Left ventricle myocardium inferior (tissue), 1 donor: ENCODE measurements around the gene PLAAT3. TPM values are rescaled to one million over a fixed set of nuclear protein-coding genes. Genes with fewer than 3 reads are reported as not detected.
"Not testable (repeated sequence)": the region's sequence is repeated elsewhere in the genome, so short reads cannot be mapped to it uniquely, and the experiment has no call there.

Experiments used
- DNase-seq: peaks from one replicate; pipeline ENCODE4 v3.0.0-alpha.2; 2020
- H3K27ac ChIP-seq: fragments of 200-600 bp; replicated peaks from 2 replicates; pipeline ENCODE4 v1.8.0; 2021
- H3K27me3 ChIP-seq: fragments of 200-600 bp; 2 replicates; pipeline ENCODE4 v1.8.0; 2021; ENCODE audit warnings: low read depth
- H3K36me3 ChIP-seq: fragments of 200-600 bp; 2 replicates; pipeline ENCODE4 v1.8.0; 2021
- H3K4me1 ChIP-seq: fragments of 200-600 bp; 2 replicates; pipeline ENCODE4 v1.8.0; 2021
- H3K4me3 ChIP-seq: fragments of 200-600 bp; 2 replicates; pipeline ENCODE4 v1.8.0; 2021; ENCODE audit warnings: mild to moderate bottlenecking, moderate library complexity
- H3K9me3 ChIP-seq: fragments of 200-600 bp; replicated peaks from 2 replicates; pipeline ENCODE4 v1.8.0; 2021
- CTCF ChIP-seq: fragments of 200-600 bp; IDR thresholded peaks from 2 replicates; pipeline ENCODE4 v1.8.0; 2021; ENCODE audit warnings: antibody characterized with exemption, mild to moderate bottlenecking, borderline replicate concordance
- intact Hi-C: fragments of 100-400 bp; cut with micrococcal nuclease; formaldehyde crosslinking; loops from one replicate; pipeline ENCODE4 v1.11.0; 2022
- total RNA-seq: library from RNA; stranded (reverse); fragmentation: NEBNext Ultra II Directional; extraction: Animal tissue kit (Norgen Biotek cat#: 25700); gene quantifications from one replicate; pipeline ENCODE4 v1.2.1, GENCODE V29; 2021
- donor health status: DM: no; HTN: yes; CAD: no; lungs with severe emphysema.

The PLAAT3 gene
- total RNA-seq, 1 donor from 2014 or later: 144 TPM

GRCh38 chr11:63554877-63555223 lies 59.4 kb downstream of the PLAAT3 start:
- Histone ChIP-seq H3K4me1 (peaks cover 4% of the 10 kb centered on the region), H3K4me3 (no peak overlapping the region), H3K27me3 (no peaks in the 10 kb centered on the region), H3K27ac (peak overlapping the region; percentile 42), H3K36me3 (no peaks in the 10 kb centered on the region), H3K9me3 (no peaks in the 10 kb centered on the region)
- TF ChIP-seq CTCF: no peak
- no peak for DNase-seq
- intact Hi-C loops: no loop called here

GRCh38 chr11:63553759-63554158 lies 60.5 kb downstream of the PLAAT3 start:
- Histone ChIP-seq H3K9me3 (no peaks in the 10 kb centered on the region), H3K36me3 (no peaks in the 10 kb centered on the region), H3K27ac (no peak overlapping the region), H3K27me3 (no peaks in the 10 kb centered on the region), H3K4me1 (peaks cover 4% of the 10 kb centered on the region), H3K4me3 (no peak overlapping the region)
- TF ChIP-seq CTCF: no peak
- intact Hi-C loops: no loop called here
- no peak for DNase-seq

- Histone ChIP-seq H3K27me3 (no peaks in the 10 kb centered on the region), H3K36me3 (no peaks in the 10 kb centered on the region), H3K9me3 (no peaks in the 10 kb centered on the region), H3K4me1 (peaks cover 7% of the 10 kb centered on the region), H3K4me3 (no peak overlapping the region), H3K27ac (no peak overlapping the region)
- TF ChIP-seq CTCF: no peak
- intact Hi-C loops: no loop called here
- no peak for DNase-seq
Observed at GRCh38 chr11:63552921-63553320, 61.3 kb downstream of the PLAAT3 start.

- Histone ChIP-seq H3K4me3 (no peak overlapping the region), H3K36me3 (peaks cover 5% of the 10 kb centered on the region), H3K27me3 (no peaks in the 10 kb centered on the region), H3K27ac (no peak overlapping the region), H3K4me1 (peaks cover 7% of the 10 kb centered on the region), H3K9me3 (no peaks in the 10 kb centered on the region)
- no peak for DNase-seq
- intact Hi-C loops: no loop called here
- TF ChIP-seq CTCF: no peak
Observed at GRCh38 chr11:63551889-63552266, 62.4 kb downstream of the PLAAT3 start.

- H3K4me1 ChIP-seq: peaks cover 7% of the 10 kb centered on the region
- peaks cover 5% of the 10 kb centered on the region for H3K36me3 ChIP-seq
- no peak for TF ChIP-seq CTCF
- DNase-seq: no peak
- H3K27me3 ChIP-seq: no peaks in the 10 kb centered on the region
- H3K9me3 ChIP-seq: no peaks in the 10 kb centered on the region
- intact Hi-C loops: no loop called here
- H3K27ac ChIP-seq: no peak overlapping the region
- no peak overlapping the region for H3K4me3 ChIP-seq
Observed at GRCh38 chr11:63551091-63551888, 62.9 kb downstream of the PLAAT3 start.

GRCh38 chr11:63550156-63550700 lies 64.0 kb downstream of the PLAAT3 start:
- intact Hi-C loops, H3K27me3 ChIP-seq, H3K4me3 ChIP-seq, H3K4me1 ChIP-seq, H3K27ac ChIP-seq, H3K9me3 ChIP-seq, H3K36me3 ChIP-seq, DNase-seq: not testable (repeated sequence)
